ENCODE measurements around the gene ERP44. TPM values are rescaled to one million over a fixed set of nuclear protein-coding genes. Genes with fewer than 3 reads are reported as not detected.
A peak's percentile ranks its signal among the peaks of the same experiment; 100 is the strongest.

The ERP44 gene
- total and polyA plus RNA-seq, 8 donors, result 10.6 to 18.3 (median 14.7) TPM

- Histone ChIP-seq H3K27ac (no peak overlapping the region), H3K27me3 (no peaks in the 10 kb centered on the region), H3K4me1 (no peaks in the 10 kb centered on the region), H3K4me3 (no peak overlapping the region), H3K36me3 (peaks cover 0 to 5% (median 0%) of the 10 kb centered on the region in 3 donors), H3K9me3 (no peaks in the 10 kb centered on the region)
- 95 to 98% methylated on average over 1 of the region's 1 CpG for WGBS, 2 donors
- DNase-seq, result no peak
- intact Hi-C loops (cut with DNase I), result loop anchor here in 1 of 3 donors (10.0 kb wide), 1 partner anchor 58 kb away; the partner anchor contains the start of gene STX17
- FAIRE-seq, result no peak
- ATAC-seq, result no peak
- TF ChIP-seq, protein P1, sequence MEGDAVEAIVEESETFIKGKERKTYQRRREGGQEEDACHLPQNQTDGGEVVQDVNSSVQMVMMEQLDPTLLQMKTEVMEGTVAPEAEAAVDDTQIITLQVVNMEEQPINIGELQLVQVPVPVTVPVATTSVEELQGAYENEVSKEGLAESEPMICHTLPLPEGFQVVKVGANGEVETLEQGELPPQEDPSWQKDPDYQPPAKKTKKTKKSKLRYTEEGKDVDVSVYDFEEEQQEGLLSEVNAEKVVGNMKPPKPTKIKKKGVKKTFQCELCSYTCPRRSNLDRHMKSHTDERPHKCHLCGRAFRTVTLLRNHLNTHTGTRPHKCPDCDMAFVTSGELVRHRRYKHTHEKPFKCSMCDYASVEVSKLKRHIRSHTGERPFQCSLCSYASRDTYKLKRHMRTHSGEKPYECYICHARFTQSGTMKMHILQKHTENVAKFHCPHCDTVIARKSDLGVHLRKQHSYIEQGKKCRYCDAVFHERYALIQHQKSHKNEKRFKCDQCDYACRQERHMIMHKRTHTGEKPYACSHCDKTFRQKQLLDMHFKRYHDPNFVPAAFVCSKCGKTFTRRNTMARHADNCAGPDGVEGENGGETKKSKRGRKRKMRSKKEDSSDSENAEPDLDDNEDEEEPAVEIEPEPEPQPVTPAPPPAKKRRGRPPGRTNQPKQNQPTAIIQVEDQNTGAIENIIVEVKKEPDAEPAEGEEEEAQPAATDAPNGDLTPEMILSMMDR (IDR thresholded peaks at IDR 0.05), result no peak
These were observed 136.0 kb downstream of the ERP44 start for GRCh38 chr9:99962680-99963261.

- ATAC-seq (no peak), DNase-seq (no peak), FAIRE-seq (no peak)
- intact Hi-C loops (cut with DNase I), result no loop called here
- TF ChIP-seq, protein P1 (IDR thresholded peaks at IDR 0.05), result no peak
- H3K36me3 ChIP-seq, result peaks cover 0 to 8% (median 0%) of the 10 kb centered on the region in 3 donors
- no peak overlapping the region for H3K4me3 ChIP-seq
- H3K27ac ChIP-seq, result no peak overlapping the region
- H3K27me3 ChIP-seq, result no peaks in the 10 kb centered on the region
- 82 to 84% methylated on average over 4 of the region's 4 CpGs for WGBS, 2 donors
- H3K4me1 ChIP-seq, result no peaks in the 10 kb centered on the region
- no peaks in the 10 kb centered on the region for H3K9me3 ChIP-seq
These were observed 143.2 kb downstream of the ERP44 start for GRCh38 chr9:99955606-99956005.

- no peak overlapping the region for H3K27ac ChIP-seq
- no peak for FAIRE-seq
- ATAC-seq, result no peak
- H3K36me3 ChIP-seq, result peaks cover 0 to 8% (median 0%) of the 10 kb centered on the region in 3 donors
- 89 to 92% methylated on average over 1 of the region's 1 CpG for WGBS, 2 donors
- no peaks in the 10 kb centered on the region for H3K27me3 ChIP-seq
- no peak for DNase-seq
- intact Hi-C loops (cut with DNase I), result no loop called here
- H3K9me3 ChIP-seq, result no peaks in the 10 kb centered on the region
- H3K4me1 ChIP-seq, result no peaks in the 10 kb centered on the region
- H3K4me3 ChIP-seq, result no peak overlapping the region
- TF ChIP-seq, protein P1 (IDR thresholded peaks at IDR 0.05), result no peak
These were observed 144.0 kb downstream of the ERP44 start for GRCh38 chr9:99954819-99955218.

DNA sequence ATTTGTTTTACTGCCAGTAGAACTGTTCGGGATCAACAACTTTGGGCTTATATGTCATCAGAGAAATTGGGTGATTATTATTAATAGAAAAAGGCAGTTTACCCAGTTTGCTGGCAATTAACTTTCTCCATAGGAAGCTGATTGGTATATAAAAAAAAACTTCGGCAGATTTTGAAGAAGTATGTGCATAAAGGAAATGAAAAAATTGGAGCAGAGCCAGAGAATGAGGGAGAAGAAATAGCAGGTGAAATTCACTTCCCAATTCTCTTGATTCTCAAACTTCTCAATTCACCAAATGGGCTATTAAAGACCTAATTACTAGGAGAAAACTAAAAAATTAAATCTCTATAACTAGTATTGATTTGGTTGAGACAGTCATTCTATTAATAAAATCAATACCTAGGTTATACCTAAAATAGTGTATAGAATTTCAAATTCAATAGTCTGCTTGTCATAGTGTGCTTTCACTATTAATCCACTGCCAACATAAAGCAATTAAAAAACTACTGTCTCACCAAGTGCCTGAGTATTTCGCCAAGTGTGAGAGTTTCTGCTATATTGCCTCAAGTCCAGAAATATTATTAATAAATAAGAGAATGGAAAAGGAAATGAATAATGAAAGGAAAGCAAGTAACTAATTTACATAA is 144.8 kb downstream of the ERP44 start:
- H3K27me3 ChIP-seq, result no peaks in the 10 kb centered on the region
- WGBS, 2 donors, result 81 to 82% methylated on average over 3 of the region's 3 CpGs
- DNase-seq (no peak), FAIRE-seq (no peak), ATAC-seq (no peak)
- H3K36me3 ChIP-seq, result peaks cover 0 to 8% (median 0%) of the 10 kb centered on the region in 3 donors
- H3K27ac ChIP-seq, result no peak overlapping the region
- TF ChIP-seq, protein P1 (IDR thresholded peaks at IDR 0.05), result no peak
- H3K4me3 ChIP-seq, result no peak overlapping the region
- no peaks in the 10 kb centered on the region for H3K9me3 ChIP-seq
- intact Hi-C loops (cut with DNase I), result no loop called here
- H3K4me1 ChIP-seq, result no peaks in the 10 kb centered on the region

DNA sequence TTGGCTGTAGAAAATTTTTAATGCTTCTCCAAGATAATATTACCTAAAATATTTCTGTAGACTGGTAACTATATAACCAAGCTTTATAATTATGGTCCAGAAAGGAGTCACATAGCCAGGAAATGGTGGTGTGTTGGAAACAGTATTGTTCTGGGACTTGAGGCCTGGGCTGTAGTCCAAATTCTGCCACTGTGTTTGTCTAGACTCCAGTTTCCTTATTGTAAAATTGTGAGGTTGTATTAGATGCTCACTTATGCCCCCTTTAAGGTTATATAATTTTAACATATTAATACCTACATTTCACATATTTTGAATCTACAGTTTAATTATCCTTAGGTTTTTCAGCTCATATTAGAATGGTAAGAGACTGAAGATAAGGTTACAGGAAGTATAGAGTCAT is 149.9 kb downstream of the ERP44 start:
- no peaks in the 10 kb centered on the region for H3K9me3 ChIP-seq
- H3K36me3 ChIP-seq, result peaks cover 0 to 8% (median 0%) of the 10 kb centered on the region in 3 donors
- intact Hi-C loops (cut with DNase I), result no loop called here
- no peaks in the 10 kb centered on the region for H3K27me3 ChIP-seq
- DNase-seq, result no peak
- FAIRE-seq, result no peak
- TF ChIP-seq, protein P1 (IDR thresholded peaks at IDR 0.05), result no peak
- no peak overlapping the region for H3K4me3 ChIP-seq
- H3K4me1 ChIP-seq, result no peaks in the 10 kb centered on the region
- no peak overlapping the region for H3K27ac ChIP-seq
- ATAC-seq, result peak in 3 of 4 donors; percentile 50 to 65 (median 61)

Data from pancreas (tissue), 10 donors.